HG02763 (cell line): ENCODE results near the gene ZBTB42.
"Not testable (repeated sequence)": the region's sequence is repeated elsewhere in the genome, so short reads cannot be mapped to it uniquely, and the experiment has no call there.

ENCODE experiments used
- ATAC-seq: cut with Tn5 transposase; IDR thresholded peaks from one replicate; pipeline ENCODE4 v1.9.1; 2021; ENCODE audit warnings: mild to moderate bottlenecking, moderate library complexity; ENCODE audit not compliant: unreplicated experiment

The ZBTB42 gene

DNA sequence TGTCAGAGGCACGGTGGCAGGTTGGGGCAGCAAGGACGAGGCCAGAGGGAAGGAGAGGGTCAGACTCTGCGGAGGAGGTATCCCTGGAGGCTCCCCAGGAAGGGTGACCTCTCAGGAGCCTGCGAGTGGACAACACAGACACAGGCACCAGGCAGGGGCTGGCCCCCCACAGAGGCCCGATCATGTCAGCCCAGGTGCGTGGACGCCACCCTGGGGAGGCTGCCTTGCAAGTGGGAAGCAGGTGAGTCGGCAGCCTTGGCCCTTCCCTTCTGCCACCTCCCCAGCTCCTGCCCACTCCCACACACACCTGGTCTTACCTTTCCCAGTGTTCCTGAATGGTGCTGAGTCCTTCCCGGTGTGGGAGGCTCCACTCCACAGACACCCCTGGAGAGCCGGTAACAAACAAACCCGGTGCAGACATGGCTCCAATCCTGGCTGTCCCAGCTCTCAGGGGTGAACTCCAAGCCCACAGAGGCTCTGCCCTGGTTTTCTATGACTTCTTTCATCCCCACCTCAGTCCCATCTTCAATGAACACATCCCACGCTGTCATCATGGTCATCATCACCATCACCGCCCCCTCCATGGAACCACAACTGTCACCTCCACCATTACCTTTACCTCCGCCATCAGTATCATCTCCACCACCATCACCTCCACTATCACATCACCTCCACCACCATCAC is 5.2 kb downstream of the ZBTB42 start:
- no peak for ATAC-seq

GRCh38 chr14:104806625-104807465 is 5.9 kb downstream of the ZBTB42 start:
- no peak for ATAC-seq

GRCh38 chr14:104808456-104808855 is 7.6 kb downstream of the ZBTB42 start:
- ATAC-seq, result no peak

- no peak for ATAC-seq
Measured at GRCh38 chr14:104810316-104810715, 9.4 kb downstream of the ZBTB42 start.

- ATAC-seq, result no peak
Measured at GRCh38 chr14:104813286-104813685, 12.4 kb downstream of the ZBTB42 start.

DNA sequence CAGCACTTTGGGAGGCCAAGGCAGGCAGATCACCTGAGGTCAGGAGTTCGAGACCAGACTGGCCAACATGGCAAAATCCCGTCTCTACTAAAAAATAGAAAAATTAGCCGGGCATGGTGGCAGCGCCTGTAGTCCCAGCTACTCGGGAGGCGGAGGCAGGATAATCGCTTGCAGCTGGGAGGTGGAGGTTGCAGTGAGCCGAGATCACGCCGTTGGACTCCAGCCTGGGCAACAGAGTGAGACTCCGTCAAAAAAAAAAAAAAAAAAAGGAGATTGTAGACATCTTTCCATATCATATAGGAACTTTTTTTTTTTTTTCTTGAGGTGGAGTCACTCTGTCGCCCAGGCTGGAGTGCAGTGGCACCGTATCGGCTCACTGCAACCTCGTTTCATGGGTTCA is 13.8 kb downstream of the ZBTB42 start:
- not testable (repeated sequence) for ATAC-seq

- no peak for ATAC-seq
Measured at GRCh38 chr14:104816616-104816884, 15.6 kb downstream of the ZBTB42 start.

DNA sequence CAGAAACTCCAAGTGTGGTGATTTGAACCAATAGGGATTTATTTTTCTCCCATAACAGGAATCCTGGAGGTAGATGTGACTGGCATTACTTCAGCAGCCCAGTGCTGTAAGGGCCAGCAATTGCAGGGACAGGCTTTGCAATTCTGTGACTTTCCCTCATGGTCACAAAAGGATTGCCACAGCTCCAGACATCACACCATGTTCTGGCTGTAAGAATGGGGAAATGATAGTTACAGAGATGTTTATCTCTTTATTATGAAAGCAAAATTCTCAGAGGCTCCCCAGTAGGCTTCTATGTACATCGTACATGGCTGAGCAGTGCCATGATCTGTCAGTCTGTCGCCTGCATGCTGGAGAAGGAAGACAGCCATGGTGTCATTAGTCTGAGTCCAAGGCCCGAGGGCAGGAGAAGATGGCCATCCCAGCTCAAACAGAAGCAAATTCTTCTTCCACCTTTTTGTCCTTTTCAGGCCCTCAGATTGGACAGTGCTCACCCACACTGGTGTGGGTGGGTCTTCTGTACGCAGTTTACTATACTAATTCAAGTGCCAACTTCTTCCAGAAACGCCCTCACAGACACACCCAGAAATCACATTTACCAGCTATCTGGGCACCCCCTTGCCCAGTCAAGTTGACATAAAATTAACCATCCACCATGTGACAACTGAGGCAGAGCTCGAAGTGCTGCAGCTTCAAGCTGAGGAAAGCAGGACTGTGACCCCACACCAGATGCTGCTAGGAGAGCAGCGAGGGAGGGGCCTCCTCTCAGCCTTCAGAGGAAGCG is 17.2 kb downstream of the ZBTB42 start:
- ATAC-seq, result no peak

DNA sequence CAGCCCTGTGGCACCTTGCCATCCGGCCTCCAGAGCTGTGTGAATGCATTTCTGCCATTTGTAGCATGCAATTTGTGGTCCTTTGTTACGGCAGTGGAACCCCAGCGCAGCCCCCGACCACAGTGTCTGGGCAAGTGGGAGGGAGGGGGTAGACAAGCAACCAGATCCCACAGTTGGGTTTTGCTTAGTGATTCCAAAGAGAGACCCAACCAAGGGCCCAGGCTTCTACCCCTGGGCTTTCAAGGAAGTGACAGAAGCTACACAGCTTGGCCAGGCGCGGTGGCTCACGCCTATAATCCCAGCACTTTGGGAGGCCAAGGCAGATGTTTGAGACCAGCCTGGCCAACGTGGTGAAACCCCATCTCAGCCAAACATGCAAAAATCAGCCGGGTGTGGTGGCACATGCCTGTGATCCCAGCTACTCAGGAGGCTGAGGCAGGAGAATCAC is 17.8 kb downstream of the ZBTB42 start:
- no peak for ATAC-seq

DNA sequence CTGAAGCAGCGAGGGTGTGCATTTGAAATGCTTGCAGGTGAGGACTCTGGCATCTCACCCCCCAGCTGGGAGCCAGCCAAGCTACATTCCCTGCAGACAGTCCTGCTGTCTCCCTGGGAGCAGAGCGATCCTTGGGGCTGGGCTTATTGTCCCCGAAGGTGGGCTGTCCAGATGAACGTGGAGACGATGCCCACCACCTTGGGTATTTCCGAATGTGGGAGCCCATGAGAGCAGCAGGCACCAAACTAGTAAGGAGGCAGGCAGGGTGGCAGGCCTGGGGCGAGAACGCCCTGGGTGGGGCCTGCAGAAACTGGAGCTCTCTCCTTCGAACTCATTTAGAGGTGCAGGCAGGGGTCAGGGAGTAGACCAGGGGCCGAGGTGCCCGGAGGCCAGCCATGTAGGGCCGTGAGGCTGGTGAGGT is 18.5 kb downstream of the ZBTB42 start:
- ATAC-seq, result no peak

DNA sequence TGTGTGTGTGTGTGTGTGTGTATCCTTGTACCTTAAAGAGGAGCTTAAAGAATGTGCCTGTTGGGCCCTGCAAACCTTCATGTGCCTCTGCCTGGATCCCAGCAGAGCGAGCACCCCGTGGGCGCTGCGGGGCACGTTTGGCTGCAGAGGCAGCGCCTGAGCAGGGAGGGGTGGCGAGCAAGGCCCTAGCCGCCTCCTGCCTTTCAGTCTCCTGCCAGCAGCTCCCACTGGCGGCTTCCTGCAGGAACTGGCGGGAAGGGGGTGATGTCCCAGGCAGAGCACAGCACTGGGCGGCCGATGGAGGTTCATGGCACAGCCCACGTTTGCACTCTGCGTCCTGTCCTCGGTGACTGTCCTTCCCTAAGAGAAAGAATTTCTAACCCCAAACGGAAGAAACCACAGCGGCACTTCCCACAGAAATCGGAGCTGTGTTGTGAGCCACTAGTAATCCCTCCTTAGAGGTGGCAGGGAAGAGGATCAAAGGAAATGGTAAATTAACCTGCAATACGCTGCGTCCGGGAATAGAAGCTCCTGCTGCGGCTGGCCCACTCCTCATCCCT is 19.8 kb downstream of the ZBTB42 start:
- ATAC-seq, result no peak

- ATAC-seq, result no peak
Measured at GRCh38 chr14:104821229-104821945, 20.5 kb downstream of the ZBTB42 start.

DNA sequence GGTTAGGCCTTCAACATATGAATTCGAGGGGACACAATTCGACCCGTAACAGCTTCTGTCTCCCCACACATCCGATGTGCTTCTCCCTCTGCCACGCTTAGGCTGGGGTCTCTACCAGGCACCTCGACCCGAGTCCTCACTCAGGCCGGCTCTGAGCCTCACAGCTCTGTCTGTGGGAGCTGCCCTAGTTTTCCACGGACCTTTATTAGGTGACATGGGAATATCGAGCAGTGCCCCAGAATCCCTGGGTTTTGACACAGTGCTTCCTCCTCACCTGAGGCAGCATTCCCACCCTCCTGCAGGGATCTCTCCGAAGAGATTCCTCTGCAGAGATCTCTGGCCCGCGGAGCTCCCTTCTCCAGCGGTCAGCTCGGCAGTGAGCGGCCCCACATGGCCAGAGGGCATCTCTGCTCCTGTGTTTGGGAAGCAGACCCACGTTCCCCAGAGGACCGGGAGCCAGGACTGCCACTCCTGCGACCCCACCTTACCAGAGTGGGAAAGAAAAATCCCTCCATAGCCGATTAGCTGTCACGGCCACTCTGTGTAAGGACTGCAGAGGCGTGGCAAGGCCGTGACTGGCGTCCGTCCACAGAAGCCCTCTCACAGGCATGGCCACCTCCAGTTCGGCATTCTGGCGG is 21.2 kb downstream of the ZBTB42 start:
- ATAC-seq, result no peak

- ATAC-seq, result no peak
Measured at GRCh38 chr14:104822821-104823615, 22.1 kb downstream of the ZBTB42 start.

DNA sequence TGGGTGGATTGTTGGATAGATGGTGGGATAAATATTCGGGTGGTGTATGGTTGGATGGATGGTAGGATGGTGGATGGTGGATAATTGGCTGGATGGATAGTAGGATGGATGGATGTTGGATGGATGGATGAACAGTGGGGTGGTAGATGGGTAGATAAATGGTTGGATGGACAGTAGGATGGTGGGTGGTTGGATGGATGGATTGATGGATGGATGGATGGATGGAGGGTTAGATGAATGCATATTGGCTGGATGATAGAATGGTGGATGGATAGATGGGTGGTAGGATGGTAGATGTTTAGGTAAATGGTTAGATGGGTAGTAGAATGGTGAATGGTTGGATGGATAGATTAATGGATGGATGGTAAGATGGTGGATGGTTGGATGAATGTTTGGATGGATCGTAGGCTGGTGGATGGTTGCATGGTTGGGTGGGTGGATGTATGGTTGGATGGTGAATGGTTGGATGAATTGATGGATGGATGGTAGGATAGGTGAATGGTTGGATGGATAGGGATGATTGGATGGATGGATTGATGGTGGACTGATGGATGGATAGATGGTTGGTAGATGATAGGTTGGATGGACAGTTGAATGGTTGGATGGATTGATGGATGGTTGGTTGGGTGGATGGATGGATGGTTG is 23.6 kb downstream of the ZBTB42 start:
- no peak for ATAC-seq

DNA sequence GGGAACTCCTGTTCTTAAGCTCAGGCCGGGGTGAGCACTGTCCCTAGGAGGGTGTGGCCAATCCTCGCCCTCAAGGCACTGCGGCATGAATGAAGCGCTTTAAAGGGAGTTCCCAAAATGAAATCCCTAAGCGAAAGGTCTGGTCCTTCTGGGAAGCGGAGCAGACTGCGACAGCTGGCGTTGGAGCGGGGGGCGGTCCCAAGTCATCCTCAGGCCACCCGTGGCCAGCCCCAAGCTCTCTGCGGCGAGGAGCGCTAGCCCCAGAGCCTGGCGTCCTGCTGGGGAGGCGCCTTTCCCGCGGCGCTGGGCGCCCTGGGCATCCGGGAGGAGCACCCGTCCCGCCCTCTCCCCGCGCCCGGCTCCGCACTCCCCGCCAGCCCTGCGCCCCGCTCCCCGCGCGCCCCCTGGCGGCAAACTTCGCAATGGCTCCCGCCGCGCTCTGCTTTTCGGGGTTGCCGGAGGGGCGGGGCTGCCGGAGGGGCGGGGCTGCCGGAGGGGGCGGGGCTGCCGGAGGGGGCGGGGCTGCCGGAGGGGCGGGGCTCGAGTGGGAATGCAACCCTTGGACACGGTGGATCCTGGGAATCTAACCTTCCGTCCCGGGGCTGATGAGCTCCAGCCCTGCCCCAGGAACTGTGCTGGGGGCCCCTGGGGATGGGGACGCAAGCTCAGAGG is 25.4 kb downstream of the ZBTB42 start:
- ATAC-seq, result peak; percentile 82

GRCh38 chr14:104826861-104827176 is 25.9 kb downstream of the ZBTB42 start:
- no peak for ATAC-seq

- no peak for ATAC-seq
Measured at GRCh38 chr14:104827177-104828055, 26.5 kb downstream of the ZBTB42 start.
